Suprapubic skin (tissue), 4 donors: ENCODE data around the gene PSMG3. TPM values are rescaled to one million over a fixed set of nuclear protein-coding genes. Genes with fewer than 3 reads are reported as not detected.

Experiments
- DNase-seq, 2 donors: peaks; one replicate each; pipeline ENCODE4 v3.0.0-alpha.2; 2019; ENCODE audit warnings: low spot score in 2 of 2
- H3K27ac ChIP-seq: fragments of 200-600 bp; sonication (generic); one replicate; pipeline ENCODE4 v1.5.1; 2019
- H3K27me3 ChIP-seq: fragments of 200-600 bp; sonication (generic); one replicate; pipeline ENCODE4 v1.5.1; 2019
- H3K36me3 ChIP-seq: fragments of 200-600 bp; sonication (generic); one replicate; pipeline ENCODE4 v1.5.1; 2019
- H3K4me1 ChIP-seq: fragments of 200-600 bp; sonication (generic); one replicate; pipeline ENCODE4 v1.5.1; 2019
- H3K4me3 ChIP-seq: fragments of 200-600 bp; sonication (generic); one replicate; pipeline ENCODE4 v1.5.1; 2019; ENCODE audit warnings: mild to moderate bottlenecking
- H3K9me3 ChIP-seq: fragments of 200-600 bp; sonication (generic); one replicate; pipeline ENCODE4 v1.5.1; 2019
- CTCF ChIP-seq, 2 donors: fragments of 200-600 bp in 1 of 2; fragments of 450-650 bp in 1 of 2; sonication (generic) in 1 of 2; IDR thresholded peaks; one replicate each; pipeline ENCODE4 v1.5.1; 2016 to 2019; ENCODE audit warnings: antibody characterized with exemption in 2 of 2, mild to moderate bottlenecking in 1 of 2, moderate library complexity in 1 of 2
- EP300 ChIP-seq: sonication (generic); formaldehyde crosslinking; IDR thresholded peaks from one replicate; pipeline ENCODE4 v1.6.1; 2017; ENCODE audit warnings: antibody characterized with exemption
- POLR2A ChIP-seq, 2 donors: fragments of 450-650 bp; IDR thresholded peaks; one replicate each; pipeline ENCODE4 v1.6.1; 2017; ENCODE audit warnings: antibody characterized with exemption in 2 of 2, mild to moderate bottlenecking in 2 of 2, moderate library complexity in 2 of 2
- POLR2AphosphoS5 ChIP-seq, 3 donors: sonication (generic); formaldehyde crosslinking; IDR thresholded peaks; one replicate each; pipeline ENCODE4 v1.6.1; 2017; ENCODE audit warnings: antibody characterized with exemption in 3 of 3
- WGBS: methylation state at CpG from one replicate; pipeline ENCODE4 v1.1.5; 2018; 5-methylcytosine and 5-hydroxymethylcytosine counted together
- total RNA-seq, 4 donors: library from RNA; depleted of rRNA; stranded (reverse); fragments of >200 nt; gene quantifications; one replicate each; pipeline ENCODE4 v1.1.0, GENCODE V29; 2016

PSMG3 gene
- total RNA-seq, 4 donors from 2014 or later: 35.7 to 79.0 (median 62.0) TPM

DNA sequence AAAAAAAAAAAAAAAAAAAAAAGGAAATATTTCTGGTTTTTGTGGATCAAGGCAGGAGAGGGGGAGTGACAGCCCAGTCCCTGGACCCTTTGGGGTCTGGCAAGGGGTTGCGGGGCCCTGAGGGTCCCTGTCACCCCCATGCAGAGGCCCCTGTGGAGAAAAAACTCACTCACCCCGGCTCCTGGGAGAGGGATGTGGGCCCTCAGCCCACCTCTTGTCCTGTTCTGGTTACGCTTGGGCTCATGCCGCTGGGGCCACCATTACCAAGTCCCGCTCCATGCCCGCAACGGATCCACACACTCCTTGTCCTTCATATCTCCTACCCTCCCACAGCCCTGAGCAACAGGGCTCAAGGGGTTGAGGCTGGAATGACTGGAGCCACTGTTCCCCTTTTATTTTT lies 12.8 kb downstream of the PSMG3 start:
- Histone ChIP-seq H3K9me3 (no peaks in the 10 kb centered on the region), H3K4me1 (peaks cover 50% of the 10 kb centered on the region), H3K27me3 (no peaks in the 10 kb centered on the region), H3K27ac (no peak overlapping the region), H3K36me3 (no peaks in the 10 kb centered on the region), H3K4me3 (no peak overlapping the region)
- TF ChIP-seq POLR2AphosphoS5 (IDR thresholded peaks at IDR 0.05) (no peak), POLR2A (IDR thresholded peaks at IDR 0.05) (no peak), EP300 (no peak), CTCF (IDR thresholded peaks at IDR 0.05) (no peak)
- WGBS: 93% methylated on average over 7 of the region's 7 CpGs
- DNase-seq: no peak

- 35% methylated on average over 4 of the region's 23 CpGs for WGBS
- H3K27ac ChIP-seq: peak within 1 kb of the TSS; percentile 52
- H3K4me3 ChIP-seq: no peak within 1 kb of the TSS
Observed at GRCh38 chr7:1555813-1556543, 13.9 kb downstream of the PSMG3 start, which contains the start of gene TMEM184A. Gene TMEM184A (minus strand): TSS chr7:1556205. CDS start chr7:1555484, 721 bp downstream.

GRCh38 chr7:1555046-1555812 lies 14.6 kb downstream of the PSMG3 start:
- H3K27ac ChIP-seq: peak overlapping the region; percentile 52
- WGBS: 69% methylated on average over 7 of the region's 35 CpGs
- H3K4me3 ChIP-seq: no peak overlapping the region

More at GRCh38 chr7:1555813-1556543, 13.9 kb downstream of the PSMG3 start, which contains the start of gene TMEM184A:
- Histone ChIP-seq H3K4me1 (peaks cover 49% of the 10 kb centered on the region), H3K36me3 (no peaks in the 10 kb centered on the region), H3K9me3 (no peaks in the 10 kb centered on the region), H3K27me3 (no peaks in the 10 kb centered on the region)
- TF ChIP-seq EP300 (no peak), CTCF (IDR thresholded peaks at IDR 0.05) (peak; percentile 34 to 38)
- DNase-seq: no peak

DNA sequence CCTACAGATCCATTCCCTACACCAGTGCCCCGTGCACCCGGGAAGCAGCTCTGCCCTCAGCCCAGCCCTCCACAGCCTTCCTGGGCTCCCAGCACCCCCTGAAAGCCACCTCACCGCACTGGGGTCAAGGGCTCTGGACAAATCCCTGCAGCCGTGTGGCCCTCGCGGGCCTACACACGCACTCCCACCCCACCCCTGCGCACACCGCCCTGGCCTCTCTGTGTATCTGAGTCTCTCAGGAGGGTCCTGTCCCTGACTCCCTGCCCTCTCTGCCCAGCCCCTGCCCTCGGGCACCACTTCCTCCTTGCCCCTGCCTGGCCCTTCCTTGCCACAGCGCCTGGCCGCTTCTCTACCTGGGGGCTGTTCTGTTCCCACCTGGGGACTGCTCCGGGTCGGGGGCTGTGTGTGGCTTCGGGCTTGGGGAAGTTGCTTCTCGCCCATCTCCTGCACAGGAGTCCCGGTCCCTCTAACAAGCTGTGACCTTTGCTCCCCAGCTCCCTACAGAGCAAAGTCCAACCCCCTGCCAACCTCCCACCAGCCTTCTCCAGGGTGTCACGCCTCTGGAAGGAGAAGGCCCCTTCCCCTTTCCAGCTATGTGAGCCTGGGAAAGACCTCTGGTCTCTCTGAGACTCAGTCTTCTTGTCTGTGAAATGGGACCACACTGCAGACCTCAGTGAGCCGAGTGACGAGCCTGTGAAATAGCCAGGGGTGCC lies 15.3 kb downstream of the PSMG3 start:
- Histone ChIP-seq H3K27ac (peak overlapping the region; percentile 52), H3K9me3 (no peaks in the 10 kb centered on the region), H3K4me1 (peaks cover 34% of the 10 kb centered on the region), H3K27me3 (no peaks in the 10 kb centered on the region), H3K36me3 (peaks cover 7% of the 10 kb centered on the region), H3K4me3 (no peak overlapping the region)
- WGBS: 87% methylated on average over 19 of the region's 20 CpGs
- TF ChIP-seq EP300 (no peak), POLR2AphosphoS5 (IDR thresholded peaks at IDR 0.05) (no peak), POLR2A (IDR thresholded peaks at IDR 0.05) (no peak), CTCF (IDR thresholded peaks at IDR 0.05) (no peak)
- DNase-seq: no peak

More at GRCh38 chr7:1555046-1555812, 14.6 kb downstream of the PSMG3 start:
- H3K9me3 ChIP-seq: no peaks in the 10 kb centered on the region
- peaks cover 41% of the 10 kb centered on the region for H3K4me1 ChIP-seq
- TF ChIP-seq POLR2AphosphoS5 (IDR thresholded peaks at IDR 0.05): no peak
- TF ChIP-seq EP300: no peak
- no peak for TF ChIP-seq CTCF (IDR thresholded peaks at IDR 0.05)
- no peak for TF ChIP-seq POLR2A (IDR thresholded peaks at IDR 0.05)
- H3K27me3 ChIP-seq: no peaks in the 10 kb centered on the region
- peaks cover 1% of the 10 kb centered on the region for H3K36me3 ChIP-seq
- DNase-seq: no peak
